Cardiac septum (tissue), 1 donor: ENCODE data around the gene MTHFD2. TPM values are rescaled to one million over a fixed set of nuclear protein-coding genes. Genes with fewer than 3 reads are reported as not detected.
"Not testable (repeated sequence)": the region's sequence is repeated elsewhere in the genome, so short reads cannot be mapped to it uniquely, and the experiment has no call there.

ENCODE experiments used
- DNase-seq: peaks from one replicate; pipeline ENCODE4 v3.0.0-alpha.2; 2020; ENCODE audit warnings: low spot score
- intact Hi-C: fragments of 100-400 bp; cut with DNase I; formaldehyde crosslinking; loops from one replicate; pipeline ENCODE4 v1.14.0; 2022
- total RNA-seq: library from RNA; stranded (reverse); fragmentation: NEBNext Ultra II Directional; extraction: Animal tissue kit (Norgen Biotek cat#: 25700); gene quantifications from one replicate; pipeline ENCODE4 v1.2.1, GENCODE V29; 2021
- donor health status: DM: no; HTN: no; CAD: no.

Gene MTHFD2
- total RNA-seq, 1 donor from 2014 or later, result 26.8 TPM

GRCh38 chr2:74223941-74224770, 25.7 kb downstream of the MTHFD2 start:
- no peak for DNase-seq

GRCh38 chr2:74225698-74226459, 27.5 kb downstream of the MTHFD2 start:
- intact Hi-C loops, result loop anchor here (2.0 kb wide), 1 partner anchor 27 kb away; the partner anchor contains the start of gene MTHFD2
- no peak for DNase-seq

More at GRCh38 chr2:74223941-74224770, 25.7 kb downstream of the MTHFD2 start:
- intact Hi-C loops, result no loop called here

GRCh38 chr2:74226648-74227213, 28.3 kb downstream of the MTHFD2 start:
- DNase-seq, result peak; percentile 79
- intact Hi-C loops, result loop anchor here (2.0 kb wide), 1 partner anchor 28 kb away; the partner anchor contains the start of gene MTHFD2

DNA sequence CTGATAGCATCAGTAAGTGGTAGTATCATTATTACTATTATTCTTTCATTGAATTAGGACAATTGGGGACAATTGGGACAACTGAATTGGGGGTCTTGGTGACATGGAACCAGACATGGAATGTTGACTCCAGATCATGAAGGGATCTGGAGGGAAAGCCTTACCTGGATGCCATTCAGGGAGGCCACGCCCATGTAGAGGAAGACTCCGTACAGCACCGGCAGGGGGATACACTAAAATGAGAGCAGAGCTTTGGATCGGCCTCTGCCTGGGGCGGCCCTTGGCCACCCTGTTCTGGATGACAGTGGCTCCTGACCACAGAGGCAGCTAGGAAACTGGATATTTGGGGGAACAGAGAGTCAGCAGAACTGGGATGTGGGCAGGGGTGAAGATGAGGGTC, 29.2 kb downstream of the MTHFD2 start:
- intact Hi-C loops, result loop anchor here (2.0 kb wide), 1 partner anchor 29 kb away; the partner anchor contains the start of gene MTHFD2
- DNase-seq, result no peak

- no peak for DNase-seq
- intact Hi-C loops, result no loop called here
Observed at GRCh38 chr2:74228772-74229171, 30.4 kb downstream of the MTHFD2 start.

DNA sequence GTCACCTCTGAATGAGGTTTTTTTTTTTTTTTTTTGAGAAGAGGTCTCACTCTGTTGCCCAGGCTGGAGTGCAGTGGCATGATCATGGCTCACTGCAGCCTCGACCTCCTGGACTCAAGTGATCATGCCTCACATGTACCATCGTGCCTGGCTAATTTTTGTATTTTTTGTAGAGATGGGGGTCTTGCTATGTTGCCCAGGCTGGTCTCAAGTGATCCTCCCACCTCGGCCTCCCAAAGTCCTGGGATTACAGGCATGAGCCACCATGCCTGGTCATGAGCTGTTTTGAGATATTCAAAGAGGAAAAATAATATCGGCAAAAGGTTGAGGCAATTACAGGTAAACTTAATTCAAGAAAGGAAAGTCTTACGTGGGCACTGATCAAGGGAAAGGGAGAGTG, 31.4 kb downstream of the MTHFD2 start:
- intact Hi-C loops, DNase-seq: not testable (repeated sequence)

- intact Hi-C loops, result no loop called here
- no peak for DNase-seq
Observed at GRCh38 chr2:74232426-74232825, 34.0 kb downstream of the MTHFD2 start.

- intact Hi-C loops, result no loop called here
- no peak for DNase-seq
Observed at GRCh38 chr2:74233648-74234047, 35.2 kb downstream of the MTHFD2 start.

DNA sequence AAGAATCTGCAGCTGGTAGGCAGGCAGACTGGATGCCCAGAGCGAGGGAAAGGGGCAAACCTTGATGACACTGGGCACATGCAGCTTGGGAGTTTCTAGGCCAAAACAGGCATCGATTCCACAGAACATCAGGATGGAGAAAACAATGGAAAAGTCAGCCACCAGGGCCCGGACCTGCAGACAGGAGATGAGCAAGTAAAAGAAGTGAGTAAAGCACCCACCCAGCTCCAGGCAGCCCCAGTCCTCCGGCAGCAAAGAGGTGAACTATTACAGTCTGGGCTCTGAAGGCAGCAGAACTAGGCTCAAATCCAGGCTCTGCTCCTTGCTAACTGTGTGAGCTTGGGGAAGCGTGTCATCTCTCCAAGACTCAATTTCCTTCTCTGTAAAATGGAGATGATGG, 36.6 kb downstream of the MTHFD2 start:
- DNase-seq, result no peak
- intact Hi-C loops, result no loop called here

GRCh38 chr2:74238879-74239278, 40.5 kb downstream of the MTHFD2 start:
- intact Hi-C loops, result no loop called here
- DNase-seq, result no peak

- intact Hi-C loops, result no loop called here
- no peak for DNase-seq
Observed at GRCh38 chr2:74239346-74239745, 40.9 kb downstream of the MTHFD2 start.

GRCh38 chr2:74242354-74243071, 44.1 kb downstream of the MTHFD2 start:
- no peak for DNase-seq
- intact Hi-C loops, result no loop called here

GRCh38 chr2:74244286-74244685, 45.9 kb downstream of the MTHFD2 start:
- intact Hi-C loops, result no loop called here
- DNase-seq, result no peak

- no peak for DNase-seq
- intact Hi-C loops, result loop anchor here (5.0 kb wide), 1 partner anchor 146 kb away; no protein-coding TSS in a partner anchor
Observed at GRCh38 chr2:74246496-74247195, 48.2 kb downstream of the MTHFD2 start.

- DNase-seq, result no peak
- intact Hi-C loops, result loop anchor here (5.0 kb wide), 2 partner anchors 83 to 143 kb away; no protein-coding TSS in a partner anchor
Observed at GRCh38 chr2:74249406-74250122, 51.1 kb downstream of the MTHFD2 start.

GRCh38 chr2:74250189-74250631, 51.8 kb downstream of the MTHFD2 start:
- intact Hi-C loops, result loop anchor here (5.0 kb wide), 1 partner anchor 82 kb away; no protein-coding TSS in a partner anchor
- DNase-seq, result no peak

- intact Hi-C loops, result loop anchor here (5.0 kb wide), 1 partner anchor 80 kb away; no protein-coding TSS in a partner anchor
- no peak for DNase-seq
Observed at GRCh38 chr2:74252036-74252435, 53.6 kb downstream of the MTHFD2 start.

- DNase-seq, result no peak
- intact Hi-C loops, result loop anchor here (5.0 kb wide), 1 partner anchor 79 kb away; no protein-coding TSS in a partner anchor
Observed at GRCh38 chr2:74252862-74253261, 54.4 kb downstream of the MTHFD2 start.
